Measurements from ENCODE around the gene MRAP2. TPM values are rescaled to one million over a fixed set of nuclear protein-coding genes. Genes with fewer than 3 reads are reported as not detected.

MRAP2 gene
- polyA plus RNA-seq, 1 donor (not counting 4 experiments of a cell fraction or from before 2014, with no cell fraction given): 3.0 TPM

DNA sequence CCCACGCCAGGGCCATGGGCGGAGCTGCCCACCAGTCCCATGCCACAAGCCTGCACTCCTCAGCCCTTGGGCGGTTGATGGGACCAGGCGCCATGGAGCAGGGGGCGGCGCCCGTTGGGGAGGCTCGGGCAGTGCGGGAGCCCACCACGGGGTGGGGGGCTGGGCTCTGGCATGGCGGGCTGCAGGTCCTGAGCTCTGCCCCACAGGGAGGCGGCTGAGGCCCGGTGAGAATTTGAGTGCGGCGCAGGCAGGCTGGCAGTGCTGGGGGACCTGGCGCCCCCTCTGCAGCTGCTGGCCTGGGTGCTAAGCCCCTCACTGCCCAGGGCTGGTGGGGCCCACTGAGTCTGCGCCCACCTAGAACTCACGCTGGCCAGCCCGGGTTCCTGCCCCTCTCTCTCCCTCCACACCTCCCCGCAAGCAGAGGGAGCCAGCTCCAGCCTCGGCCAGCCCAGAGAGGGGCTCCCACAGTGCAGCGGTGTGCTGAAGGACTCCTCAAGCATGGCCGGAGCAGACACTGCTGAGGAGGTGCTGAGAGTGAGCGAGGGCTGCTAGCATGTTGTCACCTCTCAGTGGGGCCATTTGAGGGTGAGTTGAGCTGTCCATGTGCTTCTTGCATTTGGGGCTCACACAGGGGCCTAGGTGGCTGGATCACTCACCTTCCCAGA, 4.0 kb downstream of the MRAP2 start:
- Histone ChIP-seq H3K27ac (ENCODE audit: control insufficient read depth, insufficient read depth, low read length) (no peak overlapping the region), H3K9ac (ENCODE audit: control insufficient read depth, extremely low read depth, insufficient read depth, low read length) (no peak overlapping the region), H3K27me3 (ENCODE audit: control insufficient read depth, extremely low read depth, insufficient read depth, low read length) (peaks cover 4% of the 10 kb centered on the region), H3K4me1 (ENCODE audit: control insufficient read depth, extremely low read depth, insufficient read depth, low read length) (peaks cover 7% of the 10 kb centered on the region), H3K9me3 (ENCODE audit: control insufficient read depth, low read depth, low read length) (no peaks in the 10 kb centered on the region), H3K9me1 (ENCODE audit: control insufficient read depth, extremely low read depth, insufficient read depth, low read length) (no peaks in the 10 kb centered on the region), H3K79me2 (ENCODE audit: control insufficient read depth, insufficient read depth, low read length) (no peaks in the 10 kb centered on the region), H4K20me1 (ENCODE audit: control insufficient read depth, extremely low read depth, insufficient read depth, low read length) (no peaks in the 10 kb centered on the region), H3K36me3 (ENCODE audit: control insufficient read depth in 2 of 2, extremely low read depth in 1 of 2, insufficient read depth in 2 of 2, low read length in 2 of 2) (no peaks in the 10 kb centered on the region), H2AFZ (ENCODE audit: control insufficient read depth, low read length) (no peak overlapping the region), H3K4me2 (ENCODE audit: control insufficient read depth, extremely low read depth, insufficient read depth, low read depth, low read length) (no peak overlapping the region), H3K4me3 (ENCODE audit: control insufficient read depth in 2 of 3, extremely low read depth in 1 of 3, insufficient read depth in 2 of 3, low read depth in 1 of 3, low read length in 3 of 3) (no peak overlapping the region)
- no peak for FAIRE-seq
- TF ChIP-seq, protein P1, sequence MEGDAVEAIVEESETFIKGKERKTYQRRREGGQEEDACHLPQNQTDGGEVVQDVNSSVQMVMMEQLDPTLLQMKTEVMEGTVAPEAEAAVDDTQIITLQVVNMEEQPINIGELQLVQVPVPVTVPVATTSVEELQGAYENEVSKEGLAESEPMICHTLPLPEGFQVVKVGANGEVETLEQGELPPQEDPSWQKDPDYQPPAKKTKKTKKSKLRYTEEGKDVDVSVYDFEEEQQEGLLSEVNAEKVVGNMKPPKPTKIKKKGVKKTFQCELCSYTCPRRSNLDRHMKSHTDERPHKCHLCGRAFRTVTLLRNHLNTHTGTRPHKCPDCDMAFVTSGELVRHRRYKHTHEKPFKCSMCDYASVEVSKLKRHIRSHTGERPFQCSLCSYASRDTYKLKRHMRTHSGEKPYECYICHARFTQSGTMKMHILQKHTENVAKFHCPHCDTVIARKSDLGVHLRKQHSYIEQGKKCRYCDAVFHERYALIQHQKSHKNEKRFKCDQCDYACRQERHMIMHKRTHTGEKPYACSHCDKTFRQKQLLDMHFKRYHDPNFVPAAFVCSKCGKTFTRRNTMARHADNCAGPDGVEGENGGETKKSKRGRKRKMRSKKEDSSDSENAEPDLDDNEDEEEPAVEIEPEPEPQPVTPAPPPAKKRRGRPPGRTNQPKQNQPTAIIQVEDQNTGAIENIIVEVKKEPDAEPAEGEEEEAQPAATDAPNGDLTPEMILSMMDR (optimal IDR thresholded peaks at IDR 0.05 in 1 of 3, IDR thresholded peaks at IDR 0.05 in 1 of 3, conservative IDR thresholded peaks at IDR 0.05 in 1 of 3; ENCODE audit: extremely low read depth in 1 of 3, insufficient read depth in 2 of 3, low read length in 3 of 3): no peak
- no peak for TF ChIP-seq EZH2 (IDR thresholded peaks at IDR 0.05; ENCODE audit: low read length)
- dilution Hi-C loops (cut with MboI; ENCODE audit: extremely low pct_ligation_motif_present, low sequenced_read_pairs): no loop called here
- DNase-seq (ENCODE audit: low read depth, low spot score): no peak

DNA sequence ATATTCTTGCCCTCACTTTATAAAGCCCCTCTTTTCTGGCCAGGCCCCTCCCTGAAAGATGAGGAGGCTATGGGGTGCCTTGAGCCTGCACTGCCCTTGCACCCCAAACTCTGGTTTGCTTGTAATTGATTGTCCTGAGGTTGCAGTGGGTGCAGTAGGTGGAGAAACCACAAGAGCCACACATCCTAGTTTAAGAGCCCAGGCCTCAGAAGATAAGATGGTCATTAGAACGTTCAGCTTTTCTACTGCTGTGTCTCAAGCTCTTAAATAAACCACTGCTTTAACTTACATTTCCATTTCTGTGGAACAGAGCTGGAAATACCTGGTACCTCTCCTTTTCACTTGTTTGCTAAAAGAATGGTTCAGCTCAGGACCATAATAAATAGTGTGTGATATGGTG, 9.0 kb downstream of the MRAP2 start:
- Histone ChIP-seq H3K27me3 (ENCODE audit: control insufficient read depth, extremely low read depth, insufficient read depth, low read length) (no peaks in the 10 kb centered on the region), H3K4me3 (ENCODE audit: control insufficient read depth in 2 of 3, extremely low read depth in 1 of 3, insufficient read depth in 2 of 3, low read depth in 1 of 3, low read length in 3 of 3) (no peak overlapping the region), H3K4me1 (ENCODE audit: control insufficient read depth, extremely low read depth, insufficient read depth, low read length) (no peaks in the 10 kb centered on the region), H3K79me2 (ENCODE audit: control insufficient read depth, insufficient read depth, low read length) (no peaks in the 10 kb centered on the region), H3K4me2 (ENCODE audit: control insufficient read depth, extremely low read depth, insufficient read depth, low read depth, low read length) (no peak overlapping the region), H3K9me3 (ENCODE audit: control insufficient read depth, low read depth, low read length) (no peaks in the 10 kb centered on the region), H4K20me1 (ENCODE audit: control insufficient read depth, extremely low read depth, insufficient read depth, low read length) (no peaks in the 10 kb centered on the region), H3K27ac (ENCODE audit: control insufficient read depth, insufficient read depth, low read length) (no peak overlapping the region), H3K9me1 (ENCODE audit: control insufficient read depth, extremely low read depth, insufficient read depth, low read length) (no peaks in the 10 kb centered on the region), H3K9ac (ENCODE audit: control insufficient read depth, extremely low read depth, insufficient read depth, low read length) (no peak overlapping the region), H3K36me3 (ENCODE audit: control insufficient read depth in 2 of 2, extremely low read depth in 1 of 2, insufficient read depth in 2 of 2, low read length in 2 of 2) (no peaks in the 10 kb centered on the region), H2AFZ (ENCODE audit: control insufficient read depth, low read length) (no peak overlapping the region)
- DNase-seq (ENCODE audit: low read depth, low spot score): no peak
- no peak for FAIRE-seq
- dilution Hi-C loops (cut with MboI; ENCODE audit: extremely low pct_ligation_motif_present, low sequenced_read_pairs): no loop called here
- TF ChIP-seq, protein P1 (optimal IDR thresholded peaks at IDR 0.05 in 1 of 3, IDR thresholded peaks at IDR 0.05 in 1 of 3, conservative IDR thresholded peaks at IDR 0.05 in 1 of 3; ENCODE audit: extremely low read depth in 1 of 3, insufficient read depth in 2 of 3, low read length in 3 of 3): no peak
- no peak for TF ChIP-seq EZH2 (IDR thresholded peaks at IDR 0.05; ENCODE audit: low read length)
